Upper lobe of left lung (tissue), 6 donors: ENCODE data around the gene FAM204A. TPM values are rescaled to one million over a fixed set of nuclear protein-coding genes. Genes with fewer than 3 reads are reported as not detected.

Experiments
- ATAC-seq, 2 donors: fragments of 200-7000 bp; cut with Tn5 transposase; one replicate each; pipeline ENCODE4 v1.9.1; 2022; ENCODE audit warnings: mild to moderate bottlenecking in 2 of 2, moderate library complexity in 2 of 2; ENCODE audit not compliant: low FRiP score in 2 of 2
- DNase-seq, 2 donors: peaks; one replicate each; pipeline ENCODE4 v3.0.0-alpha.2; 2019 to 2020
- H3K27ac ChIP-seq, 4 donors: fragments of 200-600 bp; sonication (generic); one replicate each; pipeline ENCODE4 v1.5.1; 2016 to 2019
- H3K27me3 ChIP-seq, 4 donors: fragments of 200-600 bp; sonication (generic); one replicate each; pipeline ENCODE4 v1.5.1; 2017 to 2019
- H3K36me3 ChIP-seq, 4 donors: fragments of 200-600 bp; sonication (generic); one replicate each; pipeline ENCODE4 v1.5.1; 2016 to 2019
- H3K4me1 ChIP-seq, 4 donors: fragments of 200-600 bp; sonication (generic); one replicate each; pipeline ENCODE4 v1.5.1; 2018 to 2019
- H3K4me3 ChIP-seq, 4 donors: fragments of 200-600 bp; sonication (generic); one replicate each; pipeline ENCODE4 v1.5.1; 2017 to 2019; ENCODE audit warnings: mild to moderate bottlenecking in 2 of 4, moderate library complexity in 1 of 4
- H3K9me3 ChIP-seq, 4 donors: fragments of 200-600 bp; sonication (generic); one replicate each; pipeline ENCODE4 v1.5.1; 2018 to 2019
- CTCF ChIP-seq, 6 experiments: fragments of 450-650 bp in 4 of 6; fragments of 200-600 bp in 2 of 6; sonication (generic) in 2 of 6; IDR thresholded peaks; one replicate each; pipeline ENCODE4 v1.5.1; 2016 to 2019; ENCODE audit warnings: antibody characterized with exemption in 6 of 6
- EP300 ChIP-seq, 4 donors: sonication (generic); formaldehyde crosslinking; IDR thresholded peaks; one replicate each; pipeline ENCODE4 v1.5.1; 2017; ENCODE audit warnings: antibody characterized with exemption in 4 of 4, control low read depth in 2 of 4
- POLR2A ChIP-seq, 4 donors: fragments of 450-650 bp; IDR thresholded peaks; one replicate each; pipeline ENCODE4 v1.5.1; 2016 to 2017; ENCODE audit warnings: antibody characterized with exemption in 4 of 4, mild to moderate bottlenecking in 2 of 4
- POLR2AphosphoS5 ChIP-seq, 2 donors: sonication (generic); formaldehyde crosslinking; IDR thresholded peaks; one replicate each; pipeline ENCODE4 v1.5.1; 2017; ENCODE audit warnings: antibody characterized with exemption in 2 of 2
- WGBS, 2 donors: methylation state at CpG; one replicate each; pipeline ENCODE4 v1.1.5; 2017 to 2018; 5-methylcytosine and 5-hydroxymethylcytosine counted together
- total RNA-seq, 6 donors: library from RNA; depleted of rRNA in 4 of 6; stranded (reverse); fragments of >200 nt in 4 of 6; gene quantifications; one replicate each; pipeline versions ENCODE4 v1.1.0 to v1.2.1, GENCODE V29; 2016 to 2021
- donor health status: DM: no; HTN: no; CAD: no; lungs with moderate emphysema.
- donor health status: DM: no; HTN: yes; CAD: no; lungs with severe emphysema.

FAM204A gene
- total RNA-seq, 6 donors from 2014 or later, result 22.0 to 63.6 (median 44.0) TPM

GRCh38 chr10:118373786-118374185 lies 31.7 kb upstream of the FAM204A start:
- Histone ChIP-seq H3K27ac (no peak overlapping the region), H3K4me3 (no peak overlapping the region), H3K4me1 (peaks cover 0 to 3% (median 0%) of the 10 kb centered on the region in 4 donors), H3K27me3 (no peaks in the 10 kb centered on the region), H3K9me3 (no peaks in the 10 kb centered on the region), H3K36me3 (no peaks in the 10 kb centered on the region)
- TF ChIP-seq CTCF (IDR thresholded peaks at IDR 0.05) (no peak), EP300 (IDR thresholded peaks at IDR 0.05) (no peak), POLR2AphosphoS5 (IDR thresholded peaks at IDR 0.05) (no peak), POLR2A (IDR thresholded peaks at IDR 0.05) (no peak)
- ATAC-seq (no peak), DNase-seq (no peak)
- 68 to 71% methylated on average over 4 of the region's 4 CpGs for WGBS, 2 donors

- Histone ChIP-seq H3K4me3 (no peak overlapping the region), H3K36me3 (no peaks in the 10 kb centered on the region), H3K4me1 (peaks cover 0 to 3% (median 0%) of the 10 kb centered on the region in 4 donors), H3K9me3 (peaks cover 0 to 7% (median 2%) of the 10 kb centered on the region in 4 donors), H3K27ac (no peak overlapping the region), H3K27me3 (no peaks in the 10 kb centered on the region)
- 73 to 88% methylated on average over 2 of the region's 2 CpGs for WGBS, 2 donors
- ATAC-seq, result no peak
- no peak for DNase-seq
- no peak for TF ChIP-seq CTCF (IDR thresholded peaks at IDR 0.05)
- TF ChIP-seq POLR2AphosphoS5 (IDR thresholded peaks at IDR 0.05), result no peak
- no peak for TF ChIP-seq EP300 (IDR thresholded peaks at IDR 0.05)
- no peak for TF ChIP-seq POLR2A (IDR thresholded peaks at IDR 0.05)
These were observed 28.4 kb upstream of the FAM204A start for GRCh38 chr10:118370499-118370898.

- ATAC-seq, result peak; percentile 8 to 62
- WGBS, 2 donors, result 32 to 54% methylated on average over 4 of the region's 4 CpGs
These were observed 27.6 kb upstream of the FAM204A start for GRCh38 chr10:118369641-118370205.

GRCh38 chr10:118365702-118366101 lies 23.6 kb upstream of the FAM204A start:
- Histone ChIP-seq H3K27ac (no peak overlapping the region), H3K9me3 (peaks cover 0 to 9% (median 2%) of the 10 kb centered on the region in 4 donors), H3K27me3 (no peaks in the 10 kb centered on the region), H3K4me3 (no peak overlapping the region), H3K4me1 (no peaks in the 10 kb centered on the region), H3K36me3 (no peaks in the 10 kb centered on the region)
- DNase-seq (no peak), ATAC-seq (no peak)
- TF ChIP-seq EP300 (IDR thresholded peaks at IDR 0.05) (no peak), POLR2AphosphoS5 (IDR thresholded peaks at IDR 0.05) (no peak), POLR2A (IDR thresholded peaks at IDR 0.05) (no peak), CTCF (IDR thresholded peaks at IDR 0.05) (no peak)

More at GRCh38 chr10:118369641-118370205, 27.6 kb upstream of the FAM204A start:
- no peaks in the 10 kb centered on the region for H3K27me3 ChIP-seq
- peak in 1 of 2 donors; percentile 51 for DNase-seq
- H3K4me3 ChIP-seq, result no peak overlapping the region
- H3K4me1 ChIP-seq, result peaks cover 0 to 3% (median 0%) of the 10 kb centered on the region in 4 donors
- peaks cover 0 to 9% (median 2%) of the 10 kb centered on the region in 4 donors for H3K9me3 ChIP-seq
- TF ChIP-seq POLR2AphosphoS5 (IDR thresholded peaks at IDR 0.05) (no peak), CTCF (IDR thresholded peaks at IDR 0.05) (no peak), POLR2A (IDR thresholded peaks at IDR 0.05) (no peak)
- no peaks in the 10 kb centered on the region for H3K36me3 ChIP-seq
- no peak overlapping the region for H3K27ac ChIP-seq

- Histone ChIP-seq H3K27me3 (no peaks in the 10 kb centered on the region), H3K9me3 (peaks cover 0 to 8% (median 2%) of the 10 kb centered on the region in 4 donors), H3K36me3 (no peaks in the 10 kb centered on the region), H3K4me3 (no peak overlapping the region), H3K27ac (no peak overlapping the region), H3K4me1 (no peaks in the 10 kb centered on the region)
- no peak for ATAC-seq
- WGBS, 2 donors, result 100% methylated on average over 1 of the region's 1 CpG
- DNase-seq, result no peak
- no peak for TF ChIP-seq EP300 (IDR thresholded peaks at IDR 0.05)
- no peak for TF ChIP-seq CTCF (IDR thresholded peaks at IDR 0.05)
- TF ChIP-seq POLR2A (IDR thresholded peaks at IDR 0.05), result no peak
These were observed 20.0 kb upstream of the FAM204A start for GRCh38 chr10:118362103-118362502.
